Measurements from ENCODE around the gene GUF1. TPM values are rescaled to one million over a fixed set of nuclear protein-coding genes. Genes with fewer than 3 reads are reported as not detected.

GUF1 gene
- total and polyA plus RNA-seq, 10 of the 15 experiments (the other 5 are each of a cell fraction or from before 2014, with no cell fraction given), result 5.8 to 37.1 (median 24.8) TPM

GRCh38 chr4:44713125-44713524, 34.9 kb downstream of the GUF1 start:
- ATAC-seq (no peak), DNase-seq (ENCODE audit: low read depth, low spot score) (no peak), FAIRE-seq (no peak)
- no peak overlapping the region for H3K4me3 ChIP-seq
- H3K9ac ChIP-seq (ENCODE audit: control insufficient read depth, insufficient read depth, low read length), result no peak overlapping the region
- H3K27me3 ChIP-seq (replicated peaks in 1 of 2; ENCODE audit: control insufficient read depth in 2 of 2, insufficient read depth in 2 of 2, low read length in 1 of 2), result no peaks in the 10 kb centered on the region
- ChIA-PET RAD21 (ENCODE audit: unreplicated experiment) (no interaction called here), SMC1A (ENCODE audit: uncharacterized antibody, unreplicated experiment) (no interaction called here), CTCF (no interaction called here), POLR2A (no interaction called here)
- H4K20me1 ChIP-seq (ENCODE audit: control insufficient read depth, insufficient read depth), result no peaks in the 10 kb centered on the region
- in situ Hi-C loops (cut with MboI), result no loop called here
- intact Hi-C loops (cut with micrococcal nuclease; ENCODE audit: unreplicated experiment), result no loop called here
- no peak overlapping the region for H3K27ac ChIP-seq (ENCODE audit: control insufficient read depth, insufficient read depth)
- H3K36me3 ChIP-seq (ENCODE audit: control insufficient read depth in 2 of 2, insufficient read depth in 2 of 2, low read length in 1 of 2), result peaks cover 0 to 3% of the 10 kb centered on the region in 2 experiments; a peak in 1 of 4 replicates
- no TSS peak for BruUV-seq (replicated peaks)
- 100% methylated on average over 1 of the region's 1 CpG for WGBS (ENCODE audit: insufficient coverage, insufficient replicate concordance, low lambda C conversion rate, missing lambda C conversion rate)
- H3K4me1 ChIP-seq (ENCODE audit: control insufficient read depth, insufficient read depth, low read length), result no peaks in the 10 kb centered on the region
- no peak overlapping the region for H3K4me2 ChIP-seq (ENCODE audit: control insufficient read depth, insufficient read depth)
- H3K79me2 ChIP-seq (ENCODE audit: control insufficient read depth, insufficient read depth, low read length), result peaks cover 2% of the 10 kb centered on the region; the same call in 1 of the 2 replicates
- no peak overlapping the region for H2AFZ ChIP-seq (ENCODE audit: control insufficient read depth, low read depth, low read length)
- no peaks in the 10 kb centered on the region for H3K9me3 ChIP-seq (replicated peaks; ENCODE audit: control insufficient read depth, insufficient read depth, low read length)
- TF ChIP-seq ZBTB40 (IDR thresholded peaks at IDR 0.05; ENCODE audit: borderline replicate concordance), result no peak
- no peak for TF ChIP-seq MLLT1 (IDR thresholded peaks at IDR 0.05)
- no peak for TF ChIP-seq RELB (IDR thresholded peaks at IDR 0.05; ENCODE audit: low read depth)
- no peak for TF ChIP-seq ZBTB11 (CRISPR knock-in tag; IDR thresholded peaks at IDR 0.05)
- no peak for TF ChIP-seq CHD4 (IDR thresholded peaks at IDR 0.05)
- no peak for TF ChIP-seq RFX5 (IDR thresholded peaks at IDR 0.05; ENCODE audit: low read depth, low read length)
- no peak for TF ChIP-seq WRNIP1 (IDR thresholded peaks at IDR 0.05; ENCODE audit: borderline replicate concordance, low read depth, low read length)
- no peak for TF ChIP-seq ZNF274 (IDR thresholded peaks at IDR 0.05; ENCODE audit: insufficient read depth, insufficient read length)
- TF ChIP-seq SMAD1 (IDR thresholded peaks at IDR 0.05; ENCODE audit: low read depth, partially characterized antibody), result no peak
- no peak for TF ChIP-seq E2F8 (IDR thresholded peaks at IDR 0.05; ENCODE audit: low read depth, partially characterized antibody)
- no peak for TF ChIP-seq PAX8 (IDR thresholded peaks at IDR 0.05)
